ENCODE measurements around the gene AP1S1.
A peak's percentile ranks its signal among the peaks of the same experiment; 100 is the strongest.
"Not testable (repeated sequence)": the region's sequence is repeated elsewhere in the genome, so short reads cannot be mapped to it uniquely, and the experiment has no call there.

Gene AP1S1

GRCh38 chr7:101171442-101171837 lies 17.2 kb downstream of the AP1S1 start:
- DNase-seq (ENCODE audit: low spot score), result no peak

GRCh38 chr7:101172005-101172853 lies 18.0 kb downstream of the AP1S1 start:
- DNase-seq (ENCODE audit: low spot score), result peak; percentile 85

- no peak for DNase-seq (ENCODE audit: low spot score)
Observed at GRCh38 chr7:101172854-101173751, 18.8 kb downstream of the AP1S1 start.

GRCh38 chr7:101173752-101174244 lies 19.5 kb downstream of the AP1S1 start:
- DNase-seq (ENCODE audit: low spot score), result peak; percentile 82

GRCh38 chr7:101174322-101174854 lies 20.1 kb downstream of the AP1S1 start:
- DNase-seq (ENCODE audit: low spot score), result no peak

GRCh38 chr7:101175664-101176063 lies 21.4 kb downstream of the AP1S1 start:
- DNase-seq (ENCODE audit: low spot score), result no peak

- no peak for DNase-seq (ENCODE audit: low spot score)
Observed at GRCh38 chr7:101177644-101178043, 23.4 kb downstream of the AP1S1 start.

GRCh38 chr7:101179117-101179516 lies 24.8 kb downstream of the AP1S1 start:
- no peak for DNase-seq (ENCODE audit: low spot score)

- no peak for DNase-seq (ENCODE audit: low spot score)
Observed at GRCh38 chr7:101179713-101180112, 25.4 kb downstream of the AP1S1 start.

- DNase-seq (ENCODE audit: low spot score), result no peak
Observed at GRCh38 chr7:101180130-101180755, 26.0 kb downstream of the AP1S1 start, which contains the start of gene NAT16. TSS of gene NAT16 (minus strand) at chr7:101180293. CDS start at chr7:101174807, 5,486 bp downstream.

- no peak for DNase-seq (ENCODE audit: low spot score)
Observed at GRCh38 chr7:101185258-101185839, 31.1 kb downstream of the AP1S1 start.

GRCh38 chr7:101186194-101186593 lies 31.9 kb downstream of the AP1S1 start:
- no peak for DNase-seq (ENCODE audit: low spot score)

- DNase-seq (ENCODE audit: low spot score), result no peak
Observed at GRCh38 chr7:101186844-101187428, 32.7 kb downstream of the AP1S1 start.

GRCh38 chr7:101189109-101189508 lies 34.8 kb downstream of the AP1S1 start:
- no peak for DNase-seq (ENCODE audit: low spot score)

- DNase-seq (ENCODE audit: low spot score), result no peak
Observed at GRCh38 chr7:101195884-101196283, 41.6 kb downstream of the AP1S1 start.

- no peak for DNase-seq (ENCODE audit: low spot score)
Observed at GRCh38 chr7:101197991-101198390, 43.7 kb downstream of the AP1S1 start.

GRCh38 chr7:101198476-101198875 lies 44.2 kb downstream of the AP1S1 start:
- no peak for DNase-seq (ENCODE audit: low spot score)

GRCh38 chr7:101199522-101199921 lies 45.2 kb downstream of the AP1S1 start:
- not testable (repeated sequence) for DNase-seq (ENCODE audit: low spot score)

- DNase-seq (ENCODE audit: low spot score), result no peak
Observed at GRCh38 chr7:101200504-101200861, 46.2 kb downstream of the AP1S1 start.

GRCh38 chr7:101200862-101201599 lies 46.8 kb downstream of the AP1S1 start, which contains the start of gene MOGAT3:
TSS of gene MOGAT3 (minus strand) at chr7:101201036. CDS start at chr7:101200854, 182 bp downstream.
- no peak for DNase-seq (ENCODE audit: low spot score)

Measured in germinal center (tissue), 1 donor.